B cell (primary cell): ENCODE data around the gene TIE1. TPM values are rescaled to one million over a fixed set of nuclear protein-coding genes. Genes with fewer than 3 reads are reported as not detected.
A peak's percentile ranks its signal among the peaks of the same experiment; 100 is the strongest.

ENCODE experiments used
- ATAC-seq: fragments of 200-7000 bp; cut with Tn5 transposase; one replicate; pipeline ENCODE4 v1.10.0; 2021; ENCODE audit warnings: low read depth, mild to moderate bottlenecking, moderate number of reproducible peaks, moderate library complexity
- CTCF ChIA-PET: fragments of 350-600 bp; sonication (Branson Sonifier 250); formaldehyde crosslinking; loops from one replicate; lab custom pipeline; 2021; ENCODE audit warnings: antibody characterized with exemption, inconsistent platforms; lab: Charles Lee
- POLR2A ChIA-PET: fragments of 350-600 bp; sonication (Branson Sonifier 250); formaldehyde crosslinking; loops from one replicate; lab custom pipeline; 2021; ENCODE audit warnings: antibody characterized with exemption; lab: Charles Lee
- DNase-seq: peaks from one replicate; pipeline ENCODE4 v3.0.0; 2013
- H2AFZ ChIP-seq: 2 replicates; pipeline ENCODE4 v1.6.1; 2012; ENCODE audit warnings: mild to moderate bottlenecking, low read depth, low read length; ENCODE audit not compliant: insufficient read depth, poor library complexity, severe bottlenecking
- H3K27ac ChIP-seq, 2 donors: 1 replicate in 1 of 2; 2 replicates in 1 of 2; pipeline ENCODE4 v1.5.1; 2012 to 2013; ENCODE audit warnings: low read length in 2 of 2, mild to moderate bottlenecking in 2 of 2, moderate library complexity in 1 of 2
- H3K27me3 ChIP-seq, 4 experiments: fragments of 200-600 bp in 1 of 4; sonication (generic) in 1 of 4; replicated peaks in 1 of 4; 1 replicate in 2 of 4; 2 replicates in 2 of 4; pipeline versions ENCODE4 v1.6.1 to v1.7.0; 2013 to 2016; ENCODE audit warnings: low read length in 3 of 4, mild to moderate bottlenecking in 2 of 4, mixed read lengths in 1 of 4, moderate library complexity in 1 of 4; ENCODE audit not compliant: insufficient read depth in 4 of 4, control insufficient read depth in 3 of 4; ENCODE audit errors: control extremely low read depth in 1 of 4
- H3K36me3 ChIP-seq, 2 experiments: replicated peaks in 1 of 2; 1 replicate in 1 of 2; 2 replicates in 1 of 2; pipeline versions ENCODE4 v1.6.1 to v1.7.1; 2013; ENCODE audit warnings: low read length in 1 of 2; ENCODE audit not compliant: insufficient read depth in 2 of 2, control insufficient read depth in 1 of 2; ENCODE audit errors: control extremely low read depth in 1 of 2, extremely low read depth in 1 of 2
- H3K4me1 ChIP-seq, 2 donors: fragments of 200-600 bp in 1 of 2; sonication (generic) in 1 of 2; 1 replicate in 1 of 2; 2 replicates in 1 of 2; pipeline versions ENCODE4 v1.5.1 to v1.6.1; 2013 to 2017; ENCODE audit warnings: low read length in 2 of 2; ENCODE audit not compliant: control insufficient read depth in 2 of 2, insufficient read depth in 2 of 2
- H3K4me2 ChIP-seq: replicated peaks from 2 replicates; pipeline ENCODE3; 2012; ENCODE audit warnings: mild to moderate bottlenecking, low read depth, low read length; ENCODE audit not compliant: poor library complexity, severe bottlenecking
- H3K4me3 ChIP-seq, 5 experiments: fragments of 200-600 bp in 1 of 5; sonication (generic) in 1 of 5; 1 replicate in 3 of 5; 2 replicates in 2 of 5; pipeline versions ENCODE4 v1.5.1 to v1.7.0; 2011 to 2016; ENCODE audit warnings: low read length in 4 of 5, mild to moderate bottlenecking in 4 of 5, low read depth in 2 of 5, control low read depth in 1 of 5, moderate library complexity in 1 of 5; ENCODE audit not compliant: insufficient read depth in 1 of 5; ENCODE audit errors: control extremely low read depth in 1 of 5, extremely low read depth in 1 of 5
- H3K79me2 ChIP-seq: fragments of 200-600 bp; sonication (generic); one replicate; pipeline ENCODE4 v1.6.0; 2016; ENCODE audit warnings: low read length; ENCODE audit not compliant: control insufficient read depth, insufficient read depth
- H3K9ac ChIP-seq: fragments of 200-600 bp; sonication (generic); 2 replicates; pipeline ENCODE4 v1.6.1; 2017; ENCODE audit warnings: mild to moderate bottlenecking, low read length, moderate library complexity
- H3K9me3 ChIP-seq, 3 donors: one replicate each; pipeline versions ENCODE4 v1.6.1 to v1.7.1; 2013; ENCODE audit warnings: low read length in 2 of 3; ENCODE audit not compliant: control insufficient read depth in 2 of 3, insufficient read depth in 1 of 3; ENCODE audit errors: control extremely low read depth in 1 of 3
- H4K20me1 ChIP-seq: 2 replicates; pipeline ENCODE4 v1.6.0; 2012; ENCODE audit warnings: mild to moderate bottlenecking, low read length; ENCODE audit not compliant: insufficient read depth, control insufficient read depth, poor library complexity, severe bottlenecking
- H3K27ac Mint-ChIP-seq: one replicate; pipeline ENCODE4 v1.8.0; 2021; ENCODE audit warnings: mixed read lengths
- H3K27me3 Mint-ChIP-seq: one replicate; pipeline ENCODE4 v1.8.0; 2021; ENCODE audit warnings: mixed read lengths
- H3K4me1 Mint-ChIP-seq: one replicate; pipeline ENCODE4 v1.8.0; 2021; ENCODE audit warnings: mixed read lengths
- H3K4me3 Mint-ChIP-seq: one replicate; pipeline ENCODE4 v1.8.0; 2021; ENCODE audit warnings: mixed read lengths
- H3K9me3 Mint-ChIP-seq: one replicate; pipeline ENCODE4 v1.8.0; 2022; ENCODE audit warnings: mixed read lengths; ENCODE audit not compliant: insufficient read depth
- EZH2 ChIP-seq: IDR thresholded peaks from 2 replicates; pipeline ENCODE4 v1.6.1; 2012; ENCODE audit warnings: borderline replicate concordance, low read depth, mild to moderate bottlenecking, moderate library complexity, low read length; ENCODE audit not compliant: insufficient read depth, poor library complexity, severe bottlenecking
- whole genome bisulfite sequencing: methylation state at CpG from one replicate; pipeline ENCODE4 v1.1.5; 2013; ENCODE audit warnings: missing lambda C conversion rate; ENCODE audit not compliant: insufficient coverage; 5-methylcytosine and 5-hydroxymethylcytosine counted together
- intact Hi-C: fragments of 100-400 bp; cut with micrococcal nuclease; formaldehyde crosslinking; loops from one replicate; pipeline ENCODE4 v1.10.0; 2022
- polyA plus RNA-seq: library from polyadenylated mRNA; depleted of rRNA; stranded (reverse); fragments of >200 nt; gene quantifications from 2 replicates; pipeline ENCODE4 v1.2.3, GENCODE V29; 2012
- total RNA-seq, 2 donors: library from RNA; stranded (reverse); fragments of 120-200 nt in 1 of 2; gene quantifications; 1 replicate in 1 of 2; 2 replicates in 1 of 2; pipeline versions ENCODE4 v1.2.3 to v1.2.4, GENCODE V29; 2013 to 2022
- TF ChIP-seq, protein P1 (sequence below): fragments of 200-600 bp; IDR thresholded peaks from one replicate; pipeline ENCODE4 v1.8.0; 2022; ENCODE audit warnings: antibody characterized with exemption, mild to moderate bottlenecking

TIE1 gene
- total and polyA plus RNA-seq, 2 donors (not counting 1 experiment from before 2014, with no cell fraction given), result 0.10 TPM; not detected in 1

- H3K27me3 ChIP-seq, result peaks cover 0 to 13% (median 4%) of the 10 kb centered on the region in 4 experiments
- intact Hi-C loops, result no loop called here
- CTCF ChIA-PET, result no interaction called here
- TF ChIP-seq EZH2, result no peak
- TF ChIP-seq, protein P1, sequence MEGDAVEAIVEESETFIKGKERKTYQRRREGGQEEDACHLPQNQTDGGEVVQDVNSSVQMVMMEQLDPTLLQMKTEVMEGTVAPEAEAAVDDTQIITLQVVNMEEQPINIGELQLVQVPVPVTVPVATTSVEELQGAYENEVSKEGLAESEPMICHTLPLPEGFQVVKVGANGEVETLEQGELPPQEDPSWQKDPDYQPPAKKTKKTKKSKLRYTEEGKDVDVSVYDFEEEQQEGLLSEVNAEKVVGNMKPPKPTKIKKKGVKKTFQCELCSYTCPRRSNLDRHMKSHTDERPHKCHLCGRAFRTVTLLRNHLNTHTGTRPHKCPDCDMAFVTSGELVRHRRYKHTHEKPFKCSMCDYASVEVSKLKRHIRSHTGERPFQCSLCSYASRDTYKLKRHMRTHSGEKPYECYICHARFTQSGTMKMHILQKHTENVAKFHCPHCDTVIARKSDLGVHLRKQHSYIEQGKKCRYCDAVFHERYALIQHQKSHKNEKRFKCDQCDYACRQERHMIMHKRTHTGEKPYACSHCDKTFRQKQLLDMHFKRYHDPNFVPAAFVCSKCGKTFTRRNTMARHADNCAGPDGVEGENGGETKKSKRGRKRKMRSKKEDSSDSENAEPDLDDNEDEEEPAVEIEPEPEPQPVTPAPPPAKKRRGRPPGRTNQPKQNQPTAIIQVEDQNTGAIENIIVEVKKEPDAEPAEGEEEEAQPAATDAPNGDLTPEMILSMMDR, result no peak
- peaks cover 0 to 4% (median 0%) of the 10 kb centered on the region in 3 donors for H3K9me3 ChIP-seq
- Mint-ChIP-seq H3K9me3 (no peaks in the 10 kb centered on the region), H3K4me1 (peaks cover 26% of the 10 kb centered on the region), H3K27ac (no peak overlapping the region), H3K4me3 (no peak overlapping the region), H3K27me3 (peaks cover 30% of the 10 kb centered on the region)
- DNase-seq (no peak), ATAC-seq (no peak)
- H3K4me3 ChIP-seq, result no peak overlapping the region
- H3K36me3 ChIP-seq, result no peaks in the 10 kb centered on the region
- H4K20me1 ChIP-seq, result no peaks in the 10 kb centered on the region
- H3K27ac ChIP-seq, result no peak overlapping the region
- peaks cover 14 to 19% of the 10 kb centered on the region in 2 donors for H3K4me1 ChIP-seq
- POLR2A ChIA-PET, result no interaction called here
- peak overlapping the region; percentile 23 for H3K4me2 ChIP-seq
- H3K9ac ChIP-seq, result peak overlapping the region; percentile 5
- 35% methylated on average over 8 of the region's 11 CpGs for WGBS
- H2AFZ ChIP-seq, result peak overlapping the region; percentile 45
- H3K79me2 ChIP-seq, result no peaks in the 10 kb centered on the region
These were observed 26.5 kb upstream of the TIE1 start for GRCh38 chr1:43274125-43274803.

DNA sequence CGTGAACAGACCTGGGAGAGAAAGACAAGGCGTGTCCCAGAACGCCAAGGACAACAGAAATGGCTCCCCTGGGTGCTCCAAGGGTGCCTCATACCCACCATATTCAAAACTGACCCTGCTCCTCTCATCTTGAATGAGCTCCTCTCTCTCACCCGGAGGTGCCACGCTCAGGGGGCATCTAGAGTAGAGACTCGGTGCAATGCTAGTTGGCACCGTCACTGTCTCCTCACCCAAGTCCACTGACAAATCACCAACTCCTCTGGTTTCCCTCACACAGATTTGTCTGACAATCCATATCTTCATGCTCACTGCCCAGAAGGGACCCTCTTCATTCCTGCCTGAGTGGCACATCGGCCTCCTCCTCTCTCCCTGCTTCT, 26.0 kb upstream of the TIE1 start:
- no peak overlapping the region for H3K4me3 ChIP-seq
- no peak overlapping the region for H3K27ac Mint-ChIP-seq
- H3K4me2 ChIP-seq, result no peak overlapping the region
- no peaks in the 10 kb centered on the region for H4K20me1 ChIP-seq
- WGBS, result 89% methylated on average over 5 of the region's 8 CpGs
- peak overlapping the region; percentile 45 for H2AFZ ChIP-seq
- no peak for TF ChIP-seq EZH2
- TF ChIP-seq, protein P1, result no peak
- peaks cover 0 to 4% (median 0%) of the 10 kb centered on the region in 3 donors for H3K9me3 ChIP-seq
- POLR2A ChIA-PET, result no interaction called here
- DNase-seq (no peak), ATAC-seq (no peak)
- peak overlapping the region; percentile 5 for H3K9ac ChIP-seq
- no peaks in the 10 kb centered on the region for H3K79me2 ChIP-seq
- CTCF ChIA-PET, result no interaction called here
- H3K4me1 ChIP-seq, result peaks cover 14 to 19% of the 10 kb centered on the region in 2 donors
- peaks cover 27% of the 10 kb centered on the region for H3K27me3 Mint-ChIP-seq
- peaks cover 26% of the 10 kb centered on the region for H3K4me1 Mint-ChIP-seq
- no peak overlapping the region for H3K27ac ChIP-seq
- H3K4me3 Mint-ChIP-seq, result no peak overlapping the region
- intact Hi-C loops, result no loop called here
- H3K36me3 ChIP-seq, result no peaks in the 10 kb centered on the region
- no peaks in the 10 kb centered on the region for H3K9me3 Mint-ChIP-seq
- H3K27me3 ChIP-seq, result peaks cover 0 to 8% (median 4%) of the 10 kb centered on the region in 4 experiments
